Cerebellar nuclear complex (tissue), 1 donor: ENCODE data around the gene SALL4.
"Not testable (repeated sequence)": the region's sequence is repeated elsewhere in the genome, so short reads cannot be mapped to it uniquely, and the experiment has no call there.

ENCODE experiments used
- DNase-seq, 2 experiments: peaks; one replicate each; lab custom pipeline; 2025; lab: John Stamatoyannopoulos, UW

Gene SALL4

GRCh38 chr20:51766994-51767866 is 35.1 kb downstream of the SALL4 start:
- peak; percentile 90 to 92 for DNase-seq

DNA sequence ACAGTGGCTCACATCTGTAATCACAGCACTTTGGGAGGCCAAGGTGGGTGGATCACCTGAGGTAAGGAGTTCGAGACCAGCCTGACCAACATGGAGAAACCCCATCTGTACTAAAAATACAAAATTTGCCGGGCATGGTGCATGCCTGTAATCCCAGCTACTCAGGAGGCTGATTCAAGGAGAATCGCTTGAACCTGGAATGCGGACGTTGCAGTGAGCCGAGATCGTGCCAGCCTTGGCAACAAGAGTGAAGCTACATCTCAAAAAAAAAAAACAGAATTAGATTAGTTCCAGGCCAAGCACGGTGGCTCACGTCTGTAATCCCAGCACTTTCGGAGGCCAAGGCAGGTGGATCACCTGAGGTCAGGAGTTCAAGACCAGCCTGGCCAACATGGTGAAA is 36.9 kb downstream of the SALL4 start:
- not testable (repeated sequence) for DNase-seq

- no peak for DNase-seq
Measured at GRCh38 chr20:51763965-51764602, 38.2 kb downstream of the SALL4 start.

GRCh38 chr20:51760905-51761546 is 41.3 kb downstream of the SALL4 start:
- no peak for DNase-seq

- DNase-seq = no peak
Measured at GRCh38 chr20:51759769-51760510, 42.4 kb downstream of the SALL4 start.

DNA sequence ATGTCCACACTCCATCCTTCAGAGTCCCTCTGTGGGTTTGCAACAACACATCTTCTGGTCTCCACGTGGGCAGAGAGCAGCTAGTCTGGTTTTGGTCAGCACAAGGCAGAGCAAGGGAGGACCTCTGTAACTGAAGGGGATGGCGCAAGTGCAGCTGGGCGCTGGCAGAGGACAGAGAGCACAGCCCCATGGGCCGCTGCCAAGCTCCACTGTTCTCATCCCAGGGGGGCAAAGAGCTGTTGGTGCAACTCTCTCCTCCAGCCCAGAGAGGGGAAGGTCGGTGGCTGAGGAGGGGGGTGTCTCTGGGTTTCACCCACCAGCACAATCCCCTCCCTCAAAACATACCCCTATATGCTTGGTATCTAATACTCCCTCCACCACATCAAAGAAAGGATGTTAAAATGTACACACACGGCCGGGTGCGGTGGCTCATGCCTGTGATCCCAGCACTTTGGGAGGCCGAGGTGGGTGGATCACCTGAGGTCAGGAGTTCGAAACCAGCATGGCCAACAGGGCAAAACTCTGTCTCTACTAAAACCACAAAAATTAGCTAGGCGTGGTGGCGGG is 43.3 kb downstream of the SALL4 start:
- no peak for DNase-seq

DNA sequence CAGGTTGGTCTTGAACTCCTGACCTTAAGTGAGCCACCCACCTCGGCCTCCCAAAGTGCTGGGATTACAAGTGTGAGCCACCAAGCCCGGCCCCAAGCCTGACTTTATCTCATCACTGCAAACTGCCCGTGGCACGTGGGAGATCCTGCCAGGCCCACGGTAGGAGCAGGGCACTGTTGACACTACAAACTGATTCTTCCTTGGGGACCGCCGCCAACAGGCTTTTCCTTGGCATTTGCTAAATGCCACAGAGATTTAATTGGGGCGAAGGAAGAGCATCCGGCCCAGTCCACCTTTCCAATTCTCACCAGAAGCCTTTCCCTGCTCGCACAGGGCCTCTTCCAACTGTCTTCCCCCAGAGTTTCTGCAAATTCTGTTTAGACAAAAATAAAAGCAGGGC is 45.1 kb downstream of the SALL4 start:
- peak; percentile 38 to 71 for DNase-seq

DNA sequence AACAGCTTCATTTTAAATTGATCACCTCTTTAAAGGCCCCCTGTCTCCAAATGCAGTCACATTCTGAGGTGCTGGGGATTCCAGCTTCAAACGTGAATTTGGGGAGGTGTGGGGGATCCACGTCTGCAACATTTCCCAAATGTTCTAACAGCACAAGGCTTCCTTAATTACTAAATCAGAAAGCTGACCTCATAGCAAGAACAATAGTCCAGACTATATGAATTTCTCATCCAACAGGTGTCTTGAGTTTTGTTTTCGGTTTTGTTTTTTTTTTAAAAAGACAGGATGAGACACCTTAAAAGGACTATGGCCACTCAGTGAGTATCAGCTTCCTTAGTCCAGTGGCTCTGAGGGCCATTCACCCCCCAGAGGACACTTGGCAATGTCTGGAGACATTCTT is 45.7 kb downstream of the SALL4 start:
- no peak for DNase-seq

DNA sequence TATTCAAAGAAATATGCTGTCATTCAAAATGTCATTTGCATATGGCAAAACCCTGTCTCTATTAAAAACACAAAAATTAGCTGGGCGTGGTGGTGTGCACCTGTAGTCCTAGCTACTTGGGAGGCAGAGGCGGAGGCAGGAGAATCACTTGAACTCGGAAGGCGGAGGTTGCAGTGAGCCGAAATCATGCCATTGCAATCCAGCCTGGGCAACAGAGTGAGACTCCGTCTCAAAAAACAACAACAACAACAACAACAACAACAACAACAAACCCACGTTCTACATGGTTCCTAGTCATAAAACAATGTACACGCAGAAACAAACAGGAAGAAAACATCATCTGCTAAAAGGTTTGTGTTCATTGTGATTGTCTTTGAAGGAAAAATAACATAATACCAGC is 49.1 kb downstream of the SALL4 start:
- DNase-seq = not testable (repeated sequence)

- no peak for DNase-seq
Measured at GRCh38 chr20:51752343-51752951, 49.9 kb downstream of the SALL4 start.

GRCh38 chr20:51750770-51751388 is 51.4 kb downstream of the SALL4 start:
- DNase-seq = no peak

DNA sequence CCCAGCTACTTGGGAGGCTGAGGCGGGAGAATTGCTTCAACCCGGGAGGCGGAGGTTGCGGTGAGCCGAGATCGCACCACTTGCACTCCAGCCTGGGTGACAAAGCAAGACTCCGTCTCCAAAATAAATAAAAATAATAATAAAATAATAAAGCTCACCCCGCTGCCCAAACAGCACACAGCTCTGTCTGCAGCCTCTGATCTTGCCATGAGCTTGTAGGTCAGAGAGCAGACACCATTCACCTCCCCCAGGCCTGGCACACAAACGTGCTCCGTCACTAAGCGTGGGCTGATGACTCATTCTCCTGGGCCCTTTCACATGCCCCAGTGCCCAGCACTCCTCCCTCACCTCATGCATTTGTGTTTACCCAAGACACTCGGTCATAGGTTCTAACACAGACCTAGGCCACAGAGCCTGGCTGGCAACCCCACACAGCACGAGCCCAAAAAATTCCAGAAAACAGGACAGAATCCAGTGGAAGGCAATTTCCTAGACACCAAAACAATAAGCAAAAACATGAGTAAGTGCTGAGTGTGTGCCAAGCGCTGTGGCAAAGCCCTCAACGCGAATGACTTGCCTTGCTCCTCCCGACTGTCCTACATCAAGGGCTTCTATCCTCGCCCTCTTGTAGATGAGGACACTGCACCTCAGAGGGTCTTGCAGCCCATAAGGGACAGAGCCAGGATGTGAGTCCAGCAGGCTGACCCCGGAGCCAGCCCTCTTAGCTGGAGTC is 52.1 kb downstream of the SALL4 start:
- no peak for DNase-seq

- no peak for DNase-seq
Measured at GRCh38 chr20:51749674-51750036, 52.7 kb downstream of the SALL4 start.

DNA sequence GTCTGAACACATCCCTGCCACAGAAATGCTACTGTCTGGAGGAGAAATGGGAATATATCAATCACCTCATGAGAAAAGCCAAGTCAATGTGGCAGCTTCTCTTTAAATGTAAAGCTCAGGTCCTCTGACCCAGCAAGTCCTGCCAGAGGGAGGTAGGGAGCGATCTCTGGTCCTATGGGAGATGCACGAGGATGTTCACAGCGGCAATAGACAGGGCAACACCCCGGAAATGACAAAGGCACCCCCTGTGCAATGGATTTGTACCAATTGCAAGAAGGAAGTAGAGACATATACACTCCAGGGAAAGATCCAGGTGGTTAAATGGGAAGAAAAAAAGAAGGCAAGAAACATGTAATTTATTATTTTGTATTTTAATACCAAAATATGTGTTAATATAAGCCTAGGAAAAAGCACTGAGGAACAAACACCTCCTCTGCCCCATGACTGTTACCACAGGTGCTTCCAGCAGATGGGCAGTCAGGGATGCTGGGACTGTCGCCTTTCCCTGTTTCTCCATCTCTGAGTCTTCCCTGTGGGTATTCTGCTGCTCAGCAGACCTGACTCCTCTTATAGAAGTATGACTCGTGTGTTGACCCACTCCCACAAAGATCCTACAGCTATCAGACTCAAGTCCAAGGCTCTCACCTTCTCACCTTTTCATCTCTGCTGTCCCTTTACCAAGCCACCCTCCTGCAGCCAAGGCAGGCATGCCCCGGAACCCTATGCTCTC is 55.0 kb downstream of the SALL4 start:
- no peak for DNase-seq

DNA sequence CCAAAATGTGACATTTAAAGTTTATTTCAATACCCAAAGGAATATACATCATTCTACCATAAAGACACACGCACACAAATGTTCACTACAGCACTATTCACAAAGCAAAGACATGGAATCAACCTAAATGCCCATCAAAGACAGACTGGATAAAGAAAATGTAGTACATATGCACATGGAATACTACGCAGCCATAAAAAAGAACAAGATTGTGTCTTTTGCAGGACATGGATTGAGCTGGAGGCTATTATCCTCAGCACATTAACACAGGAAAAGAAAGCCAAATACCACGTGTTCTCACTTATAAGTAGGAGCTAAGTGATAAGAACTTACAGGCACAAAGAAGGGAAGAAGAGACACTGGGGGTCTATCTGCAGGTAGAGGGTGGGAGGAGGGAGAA is 56.5 kb downstream of the SALL4 start:
- DNase-seq = no peak

DNA sequence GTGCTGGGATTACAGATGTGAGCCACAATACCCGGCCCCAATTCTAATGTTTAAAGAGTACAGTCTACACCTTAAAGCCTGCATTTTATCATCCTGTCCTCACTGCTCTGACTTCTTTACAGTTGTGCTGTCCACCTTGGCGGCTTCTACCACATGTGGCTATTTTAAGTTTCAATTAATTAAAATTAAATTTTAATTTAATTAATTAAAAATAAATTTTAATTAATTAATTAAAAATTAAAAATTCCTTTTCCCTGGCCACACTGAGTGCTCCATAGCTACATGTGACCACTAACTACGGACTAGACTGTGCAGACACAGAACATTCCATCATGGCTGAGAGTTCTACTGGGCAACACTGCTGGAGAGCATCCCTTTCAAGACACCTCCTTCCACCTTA is 61.5 kb downstream of the SALL4 start:
- DNase-seq = no peak

GRCh38 chr20:51740308-51740707 is 62.0 kb downstream of the SALL4 start:
- DNase-seq = not testable (repeated sequence)

DNA sequence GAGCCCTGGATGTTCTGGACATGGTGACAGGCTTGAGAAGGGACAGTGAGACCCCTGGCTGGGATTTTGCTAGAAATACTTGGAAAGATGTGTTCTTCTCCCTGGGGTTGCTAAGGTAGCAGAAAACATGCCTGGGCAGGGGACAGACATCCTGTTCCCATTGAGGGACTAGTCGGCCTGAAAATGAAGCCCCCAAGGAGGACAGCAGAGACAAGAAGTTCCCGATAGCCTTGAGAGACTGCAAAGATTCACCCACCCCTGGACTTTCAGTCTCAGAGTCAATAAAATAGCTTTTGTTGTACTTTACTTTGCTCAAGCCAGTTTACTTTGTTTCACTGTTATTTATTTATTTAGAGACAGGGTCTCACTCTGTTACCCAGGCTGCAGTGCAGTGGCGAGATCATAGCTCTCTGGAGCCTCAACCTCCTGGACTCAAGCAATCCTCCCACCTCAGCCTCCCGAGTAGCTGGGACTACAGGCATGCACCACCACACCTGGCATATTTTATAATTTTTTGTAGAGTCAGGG is 62.5 kb downstream of the SALL4 start:
- DNase-seq = no peak

- no peak for DNase-seq
Measured at GRCh38 chr20:51738877-51739447, 63.4 kb downstream of the SALL4 start.
